ENCODE results near the gene EEPD1. TPM values are rescaled to one million over a fixed set of nuclear protein-coding genes. Genes with fewer than 3 reads are reported as not detected.
"Not testable (repeated sequence)": the region's sequence is repeated elsewhere in the genome, so short reads cannot be mapped to it uniquely, and the experiment has no call there.

EEPD1 gene
- total RNA-seq, 1 experiment from 2014 or later: 26.3 TPM

DNA sequence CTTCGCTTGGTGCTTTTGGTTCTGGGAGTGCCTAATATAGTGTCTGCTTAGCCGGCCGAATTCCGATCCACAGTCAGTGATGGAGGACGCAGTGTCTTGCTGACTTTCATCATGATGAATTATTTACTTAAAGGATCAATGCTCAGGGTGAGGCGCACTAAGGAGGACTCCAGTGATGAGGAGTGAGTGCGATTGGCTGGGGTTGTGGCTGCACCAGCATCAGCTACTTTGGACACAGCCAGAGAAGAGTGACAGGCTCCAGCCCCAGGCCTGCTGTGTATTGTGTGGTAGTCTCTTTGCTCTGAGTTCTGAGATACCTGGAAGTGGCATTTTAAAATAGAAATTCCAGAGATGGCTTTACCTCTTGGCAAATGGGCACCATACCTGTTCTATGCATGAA is 163.3 kb downstream of the EEPD1 start:
- no peak for DNase-seq (ENCODE audit: low spot score)

DNA sequence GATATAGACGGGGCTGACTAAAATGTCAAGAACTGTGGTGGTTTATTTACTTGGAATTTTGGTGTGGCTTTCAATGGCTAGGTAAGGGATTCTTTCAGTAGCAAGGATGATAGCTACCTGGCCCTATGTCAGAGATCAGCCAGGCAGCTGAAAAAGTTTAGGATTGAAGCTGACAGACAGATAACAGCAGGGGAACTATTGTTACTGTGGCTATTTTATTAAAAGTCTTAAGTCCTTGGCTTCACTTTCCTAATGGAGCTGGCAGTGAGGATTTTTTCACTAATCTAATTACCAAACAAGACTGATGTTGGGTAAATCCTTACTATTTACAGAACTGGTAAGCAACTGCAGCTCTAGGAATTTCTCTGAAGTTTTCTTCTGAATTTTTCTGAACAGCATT is 164.2 kb downstream of the EEPD1 start:
- no peak for DNase-seq (ENCODE audit: low spot score)

DNA sequence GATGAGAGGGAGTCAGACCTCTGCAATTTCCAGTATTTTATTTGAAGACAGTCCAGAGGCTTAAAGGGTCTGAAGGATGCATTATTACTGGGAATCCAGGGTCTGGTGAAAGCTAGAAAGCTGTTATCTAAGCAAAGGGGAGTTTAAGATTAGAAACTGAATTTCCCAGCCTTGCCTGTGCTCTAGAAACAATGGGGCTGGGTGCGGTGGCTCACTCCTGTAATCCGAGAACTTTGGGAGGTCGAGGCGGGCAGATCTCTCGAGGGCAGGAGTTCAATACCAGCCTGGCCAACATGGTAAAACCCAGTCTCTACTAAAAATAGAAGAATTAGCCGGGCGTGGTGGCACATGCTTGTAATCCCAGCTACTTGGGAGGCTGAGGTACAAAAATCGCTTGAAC is 165.1 kb downstream of the EEPD1 start:
- no peak for DNase-seq (ENCODE audit: low spot score)

DNA sequence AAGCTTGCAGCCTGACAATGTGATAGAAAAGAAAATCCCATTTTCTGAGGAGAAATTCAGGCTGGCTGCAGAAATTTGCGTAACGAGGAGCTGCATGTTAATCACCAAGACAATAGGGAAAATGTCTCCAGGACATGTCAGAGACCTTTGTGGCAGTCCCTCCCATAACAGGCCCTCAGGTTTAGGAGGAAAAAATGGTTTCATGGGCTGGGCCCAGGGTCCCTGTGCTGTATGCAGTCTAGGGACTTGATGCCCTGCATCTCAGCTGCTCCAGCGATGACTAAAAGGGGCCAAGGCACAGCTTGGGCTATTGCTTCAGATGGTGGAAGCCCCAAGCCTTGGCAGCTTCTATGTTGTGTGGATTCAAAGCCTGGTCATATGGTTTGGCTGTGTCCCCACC is 168.2 kb downstream of the EEPD1 start:
- DNase-seq (ENCODE audit: low spot score): not testable (repeated sequence)

DNA sequence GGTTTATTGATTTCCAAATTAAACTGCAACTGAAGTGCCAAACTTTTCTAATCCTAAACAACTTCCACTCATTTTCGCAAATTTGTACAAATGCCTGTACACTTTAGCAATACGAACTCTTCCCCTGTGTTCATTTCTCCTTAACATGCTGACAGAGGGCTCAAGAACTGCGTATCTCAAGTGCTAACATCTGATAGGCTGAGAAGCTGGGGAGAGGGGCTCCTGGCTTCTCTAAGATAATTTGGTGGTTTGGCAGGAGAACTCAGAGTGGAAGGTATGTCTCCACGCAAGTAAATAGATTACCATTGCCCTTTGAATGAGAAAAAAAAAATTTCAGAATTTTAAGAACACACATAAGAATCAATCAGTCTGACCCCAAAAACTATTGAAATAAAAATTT is 183.3 kb downstream of the EEPD1 start:
- DNase-seq (ENCODE audit: low spot score): no peak

DNA sequence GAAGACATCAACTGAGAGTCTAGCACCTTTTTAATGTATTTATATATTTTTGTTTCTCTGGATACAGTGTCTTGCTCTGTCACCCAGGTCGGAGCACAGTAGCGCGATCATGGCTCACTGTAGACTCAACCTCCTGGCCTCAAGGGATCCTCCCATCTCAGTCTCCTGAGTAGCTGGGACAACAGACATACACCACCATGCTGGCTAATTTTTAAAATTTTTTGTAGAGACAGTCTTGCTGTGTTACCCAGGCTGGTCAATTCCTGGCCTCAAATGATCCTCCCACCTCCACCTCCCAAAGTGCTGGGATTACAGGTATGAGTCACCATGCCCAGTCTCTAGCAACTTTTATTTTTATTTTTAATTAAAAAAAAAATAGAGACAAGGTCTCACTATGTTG is 185.2 kb downstream of the EEPD1 start:
- no peak for DNase-seq (ENCODE audit: low spot score)

DNA sequence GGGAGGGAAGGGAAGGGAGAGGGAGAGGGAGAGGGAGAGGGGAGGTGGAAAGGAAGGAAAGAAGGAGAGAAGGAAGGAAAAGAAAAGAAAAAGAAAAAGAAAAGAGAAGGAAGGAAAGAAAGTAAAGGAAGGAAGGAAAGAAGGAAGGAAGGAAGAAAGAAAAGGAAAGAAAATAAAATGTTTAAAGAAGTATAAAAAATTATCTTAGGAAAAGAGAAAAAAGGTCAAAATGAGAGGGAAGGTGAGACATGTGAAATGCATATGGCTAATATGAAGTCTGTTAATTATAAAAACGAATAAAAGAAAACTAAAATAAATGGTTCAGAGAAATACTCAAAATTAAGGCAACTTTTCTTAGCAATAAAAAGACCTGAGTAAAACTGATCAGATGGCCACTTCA is 190.5 kb downstream of the EEPD1 start:
- no peak for DNase-seq (ENCODE audit: low spot score)

DNA sequence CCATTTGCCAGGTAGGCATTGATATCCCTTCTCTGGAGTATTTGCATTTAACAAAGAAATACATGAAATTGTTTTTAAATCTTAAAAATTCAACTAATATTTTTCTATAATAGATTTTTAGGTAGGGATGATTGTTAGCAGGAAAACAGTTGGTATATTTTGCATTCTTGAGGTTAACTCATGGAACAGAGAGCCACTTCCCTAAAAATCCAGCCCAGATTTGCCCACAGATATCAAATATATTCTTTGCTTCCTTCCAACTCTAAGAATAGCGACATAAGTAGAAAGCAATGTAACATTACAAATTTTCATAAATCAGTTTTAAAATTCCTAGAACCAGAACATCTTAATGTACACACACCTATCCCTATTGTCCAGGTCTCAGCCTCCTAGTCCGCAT is 191.6 kb downstream of the EEPD1 start:
- no peak for DNase-seq (ENCODE audit: low spot score)

DNA sequence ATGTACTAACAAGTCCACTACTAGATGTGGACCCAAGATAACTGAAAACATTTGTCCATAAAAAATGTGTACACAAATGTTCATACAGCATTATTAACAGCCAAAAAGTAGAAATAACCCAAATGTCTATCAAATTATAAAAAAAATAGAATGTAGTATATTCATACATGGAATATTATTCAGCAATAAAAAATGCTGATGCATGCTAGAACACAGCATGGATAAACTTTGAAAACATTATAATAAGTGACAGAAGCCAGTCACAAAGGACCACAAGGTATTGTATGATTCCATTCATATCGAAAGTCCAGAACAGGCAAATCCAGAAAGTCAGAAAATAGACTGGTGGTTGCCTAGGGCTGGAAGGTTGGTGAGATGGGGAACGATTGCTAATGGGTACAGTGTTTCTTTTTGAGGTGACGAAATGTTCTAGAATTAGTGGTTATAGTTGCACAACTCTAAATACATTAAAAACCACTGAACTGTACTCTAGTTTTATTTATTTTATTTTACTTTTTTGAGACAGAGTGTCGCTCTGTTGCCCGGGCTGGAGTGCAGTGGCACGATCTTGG is 193.3 kb downstream of the EEPD1 start:
- DNase-seq (ENCODE audit: low spot score): no peak

DNA sequence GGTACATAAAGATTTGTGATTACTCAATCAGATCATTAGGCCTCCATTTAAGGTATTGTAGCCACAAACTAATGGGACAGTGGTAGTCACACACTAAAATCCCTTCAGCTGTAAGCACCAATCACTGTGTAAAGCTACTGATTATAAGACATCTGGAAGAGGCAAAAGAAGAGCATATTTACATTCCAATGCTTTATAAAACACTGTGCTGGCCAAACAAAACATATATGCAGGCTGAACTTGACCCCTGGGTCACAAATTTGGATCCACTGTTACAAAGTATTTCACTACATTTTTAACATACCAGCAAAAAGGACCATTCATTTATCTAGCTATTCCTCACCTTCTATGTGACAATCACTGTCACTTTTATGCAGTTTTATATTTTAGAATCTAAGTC is 195.2 kb downstream of the EEPD1 start:
- no peak for DNase-seq (ENCODE audit: low spot score)

DNA sequence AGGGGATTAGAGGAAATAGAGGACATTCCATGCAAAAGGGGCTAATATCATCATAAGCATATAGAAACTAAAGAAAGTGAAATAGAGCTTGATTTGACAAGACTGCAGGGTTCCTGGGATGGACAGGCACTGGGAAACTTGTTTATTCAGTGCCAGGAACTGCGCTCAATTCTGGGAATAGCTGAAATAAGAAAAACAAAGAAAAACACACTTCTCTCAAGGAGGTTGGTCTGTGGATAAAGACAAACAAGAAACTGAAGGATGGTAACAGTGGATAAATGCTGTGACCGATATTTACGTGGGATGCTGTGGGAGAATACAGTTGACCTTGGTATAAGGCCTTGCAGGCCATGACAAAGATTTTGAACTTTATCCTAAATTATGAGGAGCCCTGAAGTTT is 195.7 kb downstream of the EEPD1 start:
- DNase-seq (ENCODE audit: low spot score): no peak

DNA sequence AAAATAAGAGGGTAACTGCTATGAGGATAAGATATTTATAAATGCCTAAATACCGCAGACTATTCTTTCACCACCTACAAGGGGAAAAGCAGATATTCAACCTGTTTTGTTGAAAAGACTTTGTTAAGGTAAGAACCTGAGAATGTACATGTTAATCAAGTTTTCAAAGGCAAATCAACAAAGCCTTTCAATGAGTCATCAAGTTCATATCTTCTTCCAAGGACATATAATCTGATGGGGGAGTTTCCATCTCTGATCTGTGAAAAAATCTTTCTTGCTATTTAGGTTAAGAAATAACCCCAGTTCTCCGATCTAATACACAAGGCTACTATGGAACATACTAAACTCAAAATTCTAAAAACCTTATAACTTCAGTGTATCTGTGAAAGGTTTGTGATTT is 196.6 kb downstream of the EEPD1 start:
- DNase-seq (ENCODE audit: low spot score): no peak

Other genes starting within 250 kb of the EEPD1 start
- 250 and 259 TPM in 2 replicates for gene ANLN, start 236.6 kb downstream of the EEPD1 start, total RNA-seq (2014; rRNA removed; shearing (Covaris generic))

Measured in A172 (cell line).